ENCODE measurements around the gene TSPAN3.
A peak's percentile ranks its signal among the peaks of the same experiment; 100 is the strongest.

Gene TSPAN3

GRCh38 chr15:77070495-77071304 is at the start of gene TSPAN3:
TSPAN3 (minus strand) TSS chr15:77071109; CDS start chr15:77070954, 155 bp downstream.
- DNase-seq: peak; percentile 92

- DNase-seq: no peak
Observed at GRCh38 chr15:77120576-77120975, 49.7 kb upstream of the TSPAN3 start.

GRCh38 chr15:77119446-77119845 is 48.5 kb upstream of the TSPAN3 start:
- DNase-seq: peak; percentile 74

DNA sequence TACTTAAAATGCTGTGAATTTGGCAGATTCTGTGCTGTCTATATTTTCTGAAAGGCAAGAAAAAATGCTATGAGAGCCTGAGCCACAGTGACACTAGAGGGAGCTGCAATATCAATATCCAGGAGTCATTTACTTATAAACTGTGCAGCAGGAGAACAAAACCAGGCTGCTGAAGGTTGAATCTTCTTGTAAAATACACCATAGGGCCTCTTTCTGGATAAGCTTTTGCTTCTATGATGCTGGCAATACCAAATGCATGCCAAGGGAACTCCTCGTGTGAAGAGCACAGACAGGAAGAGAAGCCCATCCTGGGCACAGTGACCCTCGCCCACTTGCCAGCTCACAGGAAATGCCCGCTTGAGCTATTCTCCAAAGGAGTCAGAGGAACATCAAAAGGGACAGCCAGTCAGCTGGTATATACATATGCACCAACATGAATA is 48.0 kb upstream of the TSPAN3 start:
- DNase-seq: peak; percentile 85

DNA sequence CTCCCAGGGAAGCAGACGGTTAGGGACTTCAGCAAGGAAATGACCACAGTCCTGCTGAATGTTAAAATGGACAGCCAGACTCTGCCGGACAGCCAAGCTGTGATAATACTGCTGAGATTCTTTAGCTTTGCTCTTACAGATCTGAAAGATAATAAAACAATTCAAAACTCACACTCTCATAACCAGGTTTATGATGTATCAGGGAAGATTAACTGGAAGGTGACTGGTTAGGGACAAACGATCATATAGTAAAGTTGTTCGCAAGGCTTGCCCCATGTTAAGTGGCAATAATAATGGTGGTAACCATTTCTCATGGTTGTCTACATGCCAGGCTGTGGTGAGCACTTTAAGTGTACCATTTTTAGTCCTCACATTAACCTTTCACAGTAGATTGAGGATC is 44.3 kb upstream of the TSPAN3 start:
- DNase-seq: no peak

GRCh38 chr15:77112838-77113504 is 42.1 kb upstream of the TSPAN3 start:
- DNase-seq: no peak

DNA sequence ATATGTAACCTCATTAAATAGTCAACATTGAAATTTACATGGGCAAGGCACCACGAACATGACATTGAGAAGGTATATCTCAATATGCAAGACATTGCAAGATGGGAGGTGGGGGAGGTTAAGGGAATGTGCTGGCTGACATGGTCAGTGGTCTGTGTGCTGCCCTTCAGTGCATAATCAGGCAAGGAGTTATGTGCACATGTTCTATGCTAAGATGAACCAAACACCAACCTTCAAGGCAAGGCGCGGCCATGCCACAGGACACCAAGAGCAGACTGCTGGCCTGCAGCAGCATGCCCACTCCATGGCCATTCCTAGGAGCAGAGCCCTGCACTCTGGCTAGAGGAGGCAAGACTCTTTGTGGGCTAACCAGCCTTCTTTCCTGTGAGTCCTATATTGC is 40.9 kb upstream of the TSPAN3 start:
- no peak for DNase-seq

GRCh38 chr15:77107531-77108355 is 36.8 kb upstream of the TSPAN3 start:
- peak; percentile 64 for DNase-seq

- peak; percentile 60 for DNase-seq
Observed at GRCh38 chr15:77107068-77107467, 36.2 kb upstream of the TSPAN3 start.

DNA sequence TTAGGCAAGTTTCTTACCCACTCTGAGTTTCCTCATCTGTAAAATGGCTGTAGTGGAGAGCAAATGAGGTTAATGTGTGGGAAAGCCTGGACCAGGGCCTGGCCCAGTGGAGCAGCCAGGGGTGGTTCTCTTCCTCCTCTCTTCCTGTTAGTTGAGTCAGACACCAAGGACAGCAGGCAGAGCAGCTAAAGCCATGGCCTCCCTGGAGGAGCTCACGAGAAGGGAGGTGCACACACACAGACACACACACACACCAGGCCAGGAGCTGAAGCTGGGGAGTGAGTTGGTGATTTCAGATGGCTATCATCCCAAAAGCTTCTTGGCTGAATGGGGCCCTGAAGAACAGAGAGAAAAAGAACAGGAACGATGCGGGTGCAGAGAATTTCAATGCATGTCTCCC is 33.2 kb upstream of the TSPAN3 start:
- DNase-seq: peak; percentile 45

DNA sequence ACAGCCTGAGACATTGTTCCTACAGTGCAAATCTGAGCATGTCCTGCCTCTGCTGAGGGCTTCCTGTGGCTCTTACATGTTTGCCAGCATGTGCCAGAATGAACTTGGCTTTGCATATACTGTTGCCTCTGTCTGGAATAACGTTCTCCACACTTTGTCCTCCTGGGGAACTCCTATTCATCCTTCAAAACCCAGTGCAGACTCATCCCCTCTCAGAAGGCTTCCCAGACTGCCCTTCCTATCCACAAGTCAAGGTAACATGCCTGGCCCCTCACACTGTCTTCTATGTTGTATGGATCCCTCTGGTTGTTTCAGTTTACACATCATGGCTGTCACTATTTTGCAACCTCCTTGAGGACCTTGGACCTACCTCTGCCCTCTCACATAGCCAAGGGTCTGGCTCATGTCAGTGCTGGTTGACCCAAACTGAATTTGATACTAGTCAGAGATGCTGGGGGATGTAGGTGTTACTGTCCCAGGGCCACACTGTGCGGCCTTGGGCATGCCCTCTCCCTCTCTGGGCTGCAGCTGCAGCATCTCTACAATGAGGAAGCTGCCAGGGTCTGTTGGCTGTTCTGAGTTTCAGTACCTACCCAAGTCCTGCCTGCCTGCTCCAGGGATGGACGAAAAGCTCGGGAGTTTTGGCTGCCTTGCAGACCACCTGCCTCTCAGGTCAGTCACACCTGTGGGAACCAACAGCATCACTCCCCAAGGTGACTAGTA is 29.0 kb upstream of the TSPAN3 start:
- no peak for DNase-seq

GRCh38 chr15:77098572-77098971 is 27.7 kb upstream of the TSPAN3 start:
- DNase-seq: no peak

DNA sequence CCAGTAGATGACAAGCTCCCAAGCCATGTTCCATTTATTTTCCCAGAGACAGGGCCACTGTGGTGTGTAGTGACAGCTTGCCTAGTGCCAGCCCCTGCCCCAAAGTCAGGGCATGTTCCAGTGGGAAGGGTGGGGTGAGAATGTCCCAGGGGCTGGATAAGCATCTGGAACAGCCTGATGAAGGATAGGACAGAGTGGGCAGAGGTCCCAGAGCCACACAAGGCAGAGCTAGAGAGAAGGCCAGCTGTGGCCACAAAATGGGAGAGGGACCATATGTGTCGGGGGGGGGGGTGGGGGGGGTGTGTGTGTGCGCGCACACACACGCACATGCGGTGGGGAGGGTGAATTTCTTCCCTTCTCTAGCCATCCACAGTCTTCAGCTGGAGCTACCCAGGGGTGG is 27.0 kb upstream of the TSPAN3 start:
- no peak for DNase-seq

- no peak for DNase-seq
Observed at GRCh38 chr15:77097248-77097721, 26.4 kb upstream of the TSPAN3 start.

GRCh38 chr15:77096541-77096940 is 25.6 kb upstream of the TSPAN3 start:
- no peak for DNase-seq

- DNase-seq: no peak
Observed at GRCh38 chr15:77096138-77096537, 25.2 kb upstream of the TSPAN3 start.

GRCh38 chr15:77094397-77095030 is 23.6 kb upstream of the TSPAN3 start:
- DNase-seq: no peak

DNA sequence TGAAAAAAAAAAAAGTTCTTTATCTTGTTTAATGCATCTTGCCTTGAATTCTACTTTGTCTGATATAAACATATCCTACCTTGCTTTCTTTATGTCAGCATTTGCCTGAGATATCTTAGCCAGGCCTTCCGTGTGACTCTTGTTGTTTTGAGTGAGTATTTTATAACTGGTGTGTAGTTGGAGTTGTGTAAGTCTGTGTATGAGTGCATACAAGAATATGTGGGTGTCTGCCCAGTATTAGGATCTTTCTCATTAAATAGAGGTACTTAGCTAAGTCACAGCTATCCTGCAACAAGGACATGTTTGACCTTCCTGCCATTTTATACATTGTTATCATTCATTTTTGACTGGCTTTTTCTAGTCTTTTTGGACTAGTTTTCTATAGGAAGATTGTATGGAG is 22.5 kb upstream of the TSPAN3 start:
- DNase-seq: no peak

DNA sequence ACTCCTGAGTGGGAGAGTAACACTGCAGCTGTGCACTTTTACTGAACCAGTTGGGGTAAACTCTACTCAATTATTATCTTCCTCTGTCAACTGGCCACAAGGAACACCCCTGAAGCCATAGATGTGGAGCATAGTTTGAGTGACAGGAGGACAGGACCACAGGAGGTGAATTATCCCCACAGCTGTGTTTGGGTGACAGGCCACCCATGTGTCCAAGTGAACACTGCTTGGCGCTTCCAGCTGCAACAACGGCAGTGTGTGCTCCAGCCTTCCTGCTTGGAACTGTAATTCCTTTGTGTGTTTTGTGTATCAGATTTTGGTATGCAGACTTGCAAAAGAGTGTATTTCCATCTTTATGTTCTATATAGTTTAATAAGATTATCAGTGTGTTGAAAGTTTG is 20.2 kb upstream of the TSPAN3 start:
- DNase-seq: no peak

DNA sequence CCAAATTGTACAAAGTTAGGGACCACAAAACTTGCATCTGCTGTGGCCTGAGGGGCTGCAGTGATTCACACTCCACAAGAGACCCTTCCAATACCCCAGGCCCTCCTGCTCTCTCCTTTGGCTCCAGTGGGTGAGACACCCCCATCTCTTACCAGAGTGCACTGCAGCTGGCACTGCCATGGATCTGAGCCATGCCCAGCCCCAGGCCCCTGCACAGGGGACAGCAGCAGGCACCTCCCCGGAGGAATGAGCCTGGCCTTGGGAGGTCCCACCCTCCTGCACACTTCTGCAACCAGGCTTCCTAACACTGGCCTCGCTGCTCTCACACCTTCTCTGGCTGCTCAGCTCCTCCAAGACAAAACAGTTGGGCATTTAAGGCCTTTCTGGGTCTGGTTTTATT is 16.3 kb upstream of the TSPAN3 start:
- no peak for DNase-seq

GRCh38 chr15:77085297-77085696 is 14.4 kb upstream of the TSPAN3 start:
- peak; percentile 58 for DNase-seq

- no peak for DNase-seq
Observed at GRCh38 chr15:77084436-77084835, 13.5 kb upstream of the TSPAN3 start.
